Posterior cingulate gyrus (tissue), 11 donors: ENCODE data around the gene NTN4.
"Not testable (repeated sequence)": the region's sequence is repeated elsewhere in the genome, so short reads cannot be mapped to it uniquely, and the experiment has no call there.

Experiments
- DNase-seq, 10 donors: peaks; one replicate each; pipeline versions ENCODE4 v3.0.0 to v3.0.0-alpha.2; 2020 to 2021; ENCODE audit warnings: mixed read lengths in 3 of 10
- intact Hi-C: fragments of 100-400 bp; cut with DNase I; formaldehyde crosslinking; loops from one replicate; pipeline ENCODE4 v1.15.1; 2023

NTN4 gene

GRCh38 chr12:95802482-95803270, 12.1 kb upstream of the NTN4 start:
- intact Hi-C loops = no loop called here
- DNase-seq = no peak

GRCh38 chr12:95796982-95797289, 6.4 kb upstream of the NTN4 start:
- DNase-seq = no peak
- intact Hi-C loops = no loop called here

GRCh38 chr12:95796225-95796981, 5.8 kb upstream of the NTN4 start:
- intact Hi-C loops = no loop called here
- DNase-seq = no peak

- intact Hi-C loops = no loop called here
- DNase-seq = peak in 6 of 10 donors; percentile 9 to 82 (median 49)
Measured at GRCh38 chr12:95790917-95791849, 619 bp upstream of the NTN4 start.

GRCh38 chr12:95789126-95790032, 1.2 kb downstream of the NTN4 start:
- intact Hi-C loops = no loop called here
- DNase-seq = peak in 8 of 10 donors; percentile 11 to 80 (median 24)

- intact Hi-C loops = no loop called here
- no peak for DNase-seq
Measured at GRCh38 chr12:95788637-95789036, 1.9 kb downstream of the NTN4 start.

GRCh38 chr12:95787274-95787818, 3.2 kb downstream of the NTN4 start:
- DNase-seq = no peak
- intact Hi-C loops = no loop called here

- intact Hi-C loops = no loop called here
Measured at GRCh38 chr12:95784915-95785314, 5.6 kb downstream of the NTN4 start.

GRCh38 chr12:95784286-95784685, 6.3 kb downstream of the NTN4 start:
- intact Hi-C loops = no loop called here
- no peak for DNase-seq

More at GRCh38 chr12:95784915-95785314, 5.6 kb downstream of the NTN4 start:
- DNase-seq = no peak

GRCh38 chr12:95775466-95775865, 15.1 kb downstream of the NTN4 start:
- DNase-seq, intact Hi-C loops: not testable (repeated sequence)

- intact Hi-C loops = no loop called here
- DNase-seq = no peak
Measured at GRCh38 chr12:95774311-95775045, 16.1 kb downstream of the NTN4 start.

- intact Hi-C loops = no loop called here
- no peak for DNase-seq
Measured at GRCh38 chr12:95773320-95773719, 17.2 kb downstream of the NTN4 start.

- no peak for DNase-seq
- intact Hi-C loops = no loop called here
Measured at GRCh38 chr12:95767703-95768102, 22.9 kb downstream of the NTN4 start.

GRCh38 chr12:95766356-95767019, 24.1 kb downstream of the NTN4 start:
- DNase-seq = no peak
- intact Hi-C loops = no loop called here

- intact Hi-C loops = no loop called here
- no peak for DNase-seq
Measured at GRCh38 chr12:95764848-95765247, 25.7 kb downstream of the NTN4 start.

- intact Hi-C loops = no loop called here
- no peak for DNase-seq
Measured at GRCh38 chr12:95763809-95764253, 26.7 kb downstream of the NTN4 start.

- no peak for DNase-seq
- intact Hi-C loops = no loop called here
Measured at GRCh38 chr12:95762123-95762785, 28.3 kb downstream of the NTN4 start.

GRCh38 chr12:95760371-95760770, 30.2 kb downstream of the NTN4 start:
- no peak for DNase-seq
- intact Hi-C loops = no loop called here
